ENCODE data around the gene NECTIN2. TPM values are rescaled to one million over a fixed set of nuclear protein-coding genes. Genes with fewer than 3 reads are reported as not detected.

Gene NECTIN2
- total and polyA plus RNA-seq, 4 donors, result 49.4 to 77.5 (median 55.5) TPM

- Histone ChIP-seq H3K27ac (ENCODE audit: low read depth in 1 of 2, low read length in 2 of 2) (peak overlapping the region; percentile 65 to 93), H3K27me3 (ENCODE audit: control insufficient read depth in 4 of 4, insufficient read depth in 4 of 4, low read length in 3 of 4) (no peaks in the 10 kb centered on the region), H3K4me3 (ENCODE audit: low read depth in 1 of 3, low read length in 3 of 3) (peak overlapping the region; percentile 9 to 81 (median 36)), H3K9ac (ENCODE audit: low read depth in 1 of 2, low read length in 2 of 2) (no peak overlapping the region), H3K36me3 (ENCODE audit: control insufficient read depth in 4 of 4, insufficient read depth in 3 of 4, low read depth in 1 of 4, low read length in 3 of 4) (peaks cover 11 to 49% (median 16%) of the 10 kb centered on the region in 4 donors), H3K4me1 (ENCODE audit: control insufficient read depth in 4 of 4, insufficient read depth in 4 of 4, low read length in 3 of 4) (peaks cover 11 to 29% (median 25%) of the 10 kb centered on the region in 4 donors), H3K9me3 (ENCODE audit: control insufficient read depth in 4 of 4, low read length in 3 of 4) (no peaks in the 10 kb centered on the region)
- TF ChIP-seq EGR1 (IDR thresholded peaks at IDR 0.05; ENCODE audit: low read depth in 2 of 2) (no peak), GABPA (IDR thresholded peaks at IDR 0.05 in 1 of 2, conservative IDR thresholded peaks at IDR 0.05 in 1 of 2) (no peak), HNF4A (conservative IDR thresholded peaks at IDR 0.05) (peak in 1 of 2 donors; percentile 43)
- WGBS, result 46% methylated on average over 17 of the region's 17 CpGs
- DNase-seq (ENCODE audit: low spot score), result no peak
Observed at GRCh38 chr19:44889830-44890365, 43.8 kb downstream of the NECTIN2 start.

DNA sequence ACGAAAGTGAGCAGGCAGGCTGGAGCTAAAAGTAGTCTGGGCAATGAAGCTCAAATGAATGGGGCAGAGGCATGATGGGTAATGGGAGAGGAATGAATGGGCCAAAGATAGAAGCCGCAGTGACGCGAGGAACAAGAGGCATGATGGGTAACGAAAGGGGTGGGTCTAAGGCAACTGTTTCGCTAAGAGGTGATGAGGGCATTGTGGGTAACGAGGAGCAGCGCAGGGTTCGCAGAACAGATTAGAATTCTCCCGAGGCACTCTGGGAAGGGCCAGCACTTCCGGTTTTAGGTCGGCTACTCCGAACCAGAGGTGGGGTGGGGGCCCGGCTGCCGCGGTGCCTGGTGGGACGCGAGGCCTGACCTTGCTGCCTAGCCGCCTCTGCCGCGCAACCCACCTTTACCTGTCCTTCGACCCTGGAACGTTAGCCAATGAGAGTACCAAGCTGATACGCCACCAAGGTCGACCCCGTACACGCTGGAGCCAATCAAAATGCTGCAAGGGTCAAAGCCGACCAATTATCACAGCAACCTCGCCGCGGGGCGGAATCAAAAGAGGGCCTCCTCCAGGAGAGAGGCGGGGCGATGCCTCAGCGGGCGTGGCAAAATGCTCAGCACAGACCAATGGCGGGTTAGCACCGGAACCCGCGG, 44.4 kb downstream of the NECTIN2 start:
- no peak for DNase-seq (ENCODE audit: low spot score)
- under 1% methylated on average over 40 of the region's 40 CpGs for WGBS
- Histone ChIP-seq H3K9me3 (ENCODE audit: control insufficient read depth in 4 of 4, low read length in 3 of 4) (no peaks in the 10 kb centered on the region), H3K4me3 (ENCODE audit: low read depth in 1 of 3, low read length in 3 of 3) (peak overlapping the region; percentile 9 to 81 (median 36)), H3K36me3 (ENCODE audit: control insufficient read depth in 4 of 4, insufficient read depth in 3 of 4, low read depth in 1 of 4, low read length in 3 of 4) (peaks cover 13 to 52% (median 18%) of the 10 kb centered on the region in 4 donors), H3K27me3 (ENCODE audit: control insufficient read depth in 4 of 4, insufficient read depth in 4 of 4, low read length in 3 of 4) (no peaks in the 10 kb centered on the region), H3K27ac (ENCODE audit: low read depth in 1 of 2, low read length in 2 of 2) (peak overlapping the region; percentile 65 to 93), H3K4me1 (ENCODE audit: control insufficient read depth in 4 of 4, insufficient read depth in 4 of 4, low read length in 3 of 4) (peaks cover 11 to 29% (median 25%) of the 10 kb centered on the region in 4 donors), H3K9ac (ENCODE audit: low read depth in 1 of 2, low read length in 2 of 2) (peak overlapping the region in 1 of 2 donors; percentile 54)
- TF ChIP-seq FOXA2 (IDR thresholded peaks at IDR 0.05) (peak; percentile 61), NR2F2 (IDR thresholded peaks at IDR 0.05) (peak; percentile 100), HNF4A (conservative IDR thresholded peaks at IDR 0.05) (peak; percentile 57 to 68), SP1 (IDR thresholded peaks at IDR 0.05) (peak; percentile 100), ZBTB33 (IDR thresholded peaks at IDR 0.05) (peak; percentile 98), TAF1 (conservative IDR thresholded peaks at IDR 0.05) (no peak), JUND (IDR thresholded peaks at IDR 0.05) (peak; percentile 62 to 74), HNF4G (IDR thresholded peaks at IDR 0.05) (no peak), CTCF (IDR thresholded peaks at IDR 0.05; ENCODE audit: low read depth, low read length, missing input control) (no peak), RAD21 (IDR thresholded peaks at IDR 0.05) (peak; percentile 62 to 66), REST (IDR thresholded peaks at IDR 0.05) (peak; percentile 65), GABPA (IDR thresholded peaks at IDR 0.05 in 1 of 2, conservative IDR thresholded peaks at IDR 0.05 in 1 of 2) (peak in 1 of 2 donors; percentile 91), RXRA (IDR thresholded peaks at IDR 0.05) (peak; percentile 77 to 79), EGR1 (IDR thresholded peaks at IDR 0.05; ENCODE audit: low read depth in 2 of 2) (peak in 1 of 2 donors; percentile 69), YY1 (IDR thresholded peaks at IDR 0.05) (peak; percentile 87), FOXA1 (IDR thresholded peaks at IDR 0.05) (peak; percentile 83)
- TF ChIP-seq, protein P1, sequence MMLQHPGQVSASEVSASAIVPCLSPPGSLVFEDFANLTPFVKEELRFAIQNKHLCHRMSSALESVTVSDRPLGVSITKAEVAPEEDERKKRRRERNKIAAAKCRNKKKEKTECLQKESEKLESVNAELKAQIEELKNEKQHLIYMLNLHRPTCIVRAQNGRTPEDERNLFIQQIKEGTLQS (IDR thresholded peaks at IDR 0.05), result peak; percentile 22
- TF ChIP-seq, protein P2, sequence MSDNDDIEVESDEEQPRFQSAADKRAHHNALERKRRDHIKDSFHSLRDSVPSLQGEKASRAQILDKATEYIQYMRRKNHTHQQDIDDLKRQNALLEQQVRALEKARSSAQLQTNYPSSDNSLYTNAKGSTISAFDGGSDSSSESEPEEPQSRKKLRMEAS (IDR thresholded peaks at IDR 0.05), result peak; percentile 70

Measured in liver (tissue), 9 donors.